GM23338 (cell line): Measurements from ENCODE around the gene SAMHD1. TPM values are rescaled to one million over a fixed set of nuclear protein-coding genes. Genes with fewer than 3 reads are reported as not detected.

Source experiments
- ATAC-seq: fragments of 200-7000 bp; cut with Tn5 transposase; 3 replicates; pipeline ENCODE4 v1.9.1; 2020
- DNase-seq: peaks from one replicate; pipeline ENCODE4 v3.0.0-alpha.2; 2015; ENCODE audit warnings: low spot score
- H2AFZ ChIP-seq: fragments of 200-600 bp; sonication (generic); 2 replicates; pipeline ENCODE4 v1.8.0; 2016; ENCODE audit warnings: antibody characterized with exemption, mild to moderate bottlenecking, moderate library complexity
- H3F3A ChIP-seq: fragments of 200-600 bp; sonication (generic); replicated peaks from 2 replicates; pipeline ENCODE4 v1.8.0; 2017; ENCODE audit warnings: antibody characterized with exemption, mixed run types, low read depth
- H3K27ac ChIP-seq: fragments of 200-600 bp; sonication (generic); 2 replicates; pipeline ENCODE4 v1.6.1; 2016; ENCODE audit warnings: low read depth
- H3K27me3 ChIP-seq: fragments of 200-600 bp; sonication (generic); 2 replicates; pipeline ENCODE4 v1.8.0; 2016; ENCODE audit warnings: mild to moderate bottlenecking, mixed run types, moderate library complexity; ENCODE audit not compliant: insufficient read depth
- H3K36me3 ChIP-seq: fragments of 200-600 bp; sonication (generic); 2 replicates; pipeline ENCODE4 v1.8.0; 2016; ENCODE audit warnings: mild to moderate bottlenecking; ENCODE audit not compliant: insufficient read depth
- H3K4me1 ChIP-seq: fragments of 200-600 bp; sonication (generic); 2 replicates; pipeline ENCODE4 v1.8.0; 2016; ENCODE audit warnings: mild to moderate bottlenecking, moderate library complexity; ENCODE audit not compliant: insufficient read depth
- H3K4me2 ChIP-seq: fragments of 200-600 bp; sonication (generic); 2 replicates; pipeline ENCODE4 v1.7.1; 2017; ENCODE audit warnings: mixed run types
- H3K4me3 ChIP-seq: fragments of 200-600 bp; sonication (generic); 2 replicates; pipeline ENCODE4 v1.6.1; 2016; ENCODE audit warnings: mixed run types
- H3K79me2 ChIP-seq: fragments of 200-600 bp; sonication (generic); replicated peaks from 2 replicates; pipeline ENCODE4 v1.8.0; 2017; ENCODE audit warnings: mild to moderate bottlenecking; ENCODE audit not compliant: insufficient read depth
- H3K9me2 ChIP-seq: fragments of 200-600 bp; sonication (generic); 2 replicates; pipeline ENCODE4 v1.8.0; 2017; ENCODE audit not compliant: insufficient read depth
- H4K20me1 ChIP-seq: fragments of 200-600 bp; sonication (generic); replicated peaks from 2 replicates; pipeline ENCODE4 v1.8.0; 2017; ENCODE audit warnings: mild to moderate bottlenecking; ENCODE audit not compliant: insufficient read depth
- H3K27ac Mint-ChIP-seq: 2 replicates; pipeline ENCODE4 v1.8.0; 2020; ENCODE audit warnings: inconsistent platforms, mild to moderate bottlenecking, moderate library complexity, mixed read lengths
- H3K27me3 Mint-ChIP-seq: 3 replicates; pipeline ENCODE4 v1.8.0; 2022; ENCODE audit warnings: low read depth, mild to moderate bottlenecking, moderate library complexity, mixed read lengths, inconsistent platforms; ENCODE audit not compliant: insufficient read depth, poor library complexity
- H3K36me3 Mint-ChIP-seq: 3 replicates; pipeline ENCODE4 v1.8.0; 2021; ENCODE audit warnings: low read depth, mild to moderate bottlenecking, inconsistent platforms, moderate library complexity, mixed read lengths
- H3K4me1 Mint-ChIP-seq: 3 replicates; pipeline ENCODE4 v1.8.0; 2020; ENCODE audit warnings: mild to moderate bottlenecking, inconsistent platforms, mixed read lengths
- H3K4me3 Mint-ChIP-seq: 3 replicates; pipeline ENCODE4 v1.8.0; 2021; ENCODE audit warnings: moderate library complexity, mild to moderate bottlenecking, inconsistent platforms, mixed read lengths
- H3K9me3 Mint-ChIP-seq: 3 replicates; pipeline ENCODE4 v1.8.0; 2020; ENCODE audit warnings: moderate library complexity, mild to moderate bottlenecking, inconsistent platforms, mixed read lengths
- CREB1 ChIP-seq: fragments of 250-450 bp; sonication (Bioruptor Pico); IDR thresholded peaks from 2 replicates; pipeline ENCODE4 v1.5.0; 2020; ENCODE audit warnings: low read depth, mild to moderate bottlenecking, moderate library complexity
- CTCF ChIP-seq, 2 experiments: fragments of 200-600 bp in 1 of 2; sonication (generic) in 1 of 2; conservative IDR thresholded peaks; 2 replicates each; pipeline versions ENCODE4 v1.5.1 to v1.6.1; 2016 to 2017; ENCODE audit warnings: antibody characterized with exemption in 2 of 2, low read depth in 2 of 2, mild to moderate bottlenecking in 2 of 2, moderate library complexity in 1 of 2
- ETS1 ChIP-seq: IDR thresholded peaks from 2 replicates; pipeline ENCODE4 v1.6.1; 2016; ENCODE audit warnings: antibody characterized with exemption
- EZH2 ChIP-seq: fragments of 200-600 bp; sonication (generic); IDR thresholded peaks from one replicate; pipeline ENCODE4 v1.8.0; 2017; ENCODE audit warnings: antibody characterized with exemption, mild to moderate bottlenecking, low read depth; ENCODE audit not compliant: unreplicated experiment
- EZH2phosphoT487 ChIP-seq: fragments of 200-600 bp; sonication (generic); IDR thresholded peaks from one replicate; pipeline ENCODE4 v1.8.1; 2018; ENCODE audit warnings: antibody characterized with exemption; ENCODE audit not compliant: unreplicated experiment
- JUNB ChIP-seq: IDR thresholded peaks from one replicate; pipeline ENCODE4 v1.6.1; 2016; ENCODE audit warnings: antibody characterized with exemption; ENCODE audit not compliant: unreplicated experiment
- NANOG ChIP-seq: IDR thresholded peaks from 2 replicates; pipeline ENCODE4 v1.6.1; 2016; ENCODE audit warnings: antibody characterized with exemption, borderline replicate concordance
- POLR2AphosphoS5 ChIP-seq: IDR thresholded peaks from 2 replicates; pipeline ENCODE4 v1.6.1; 2016; ENCODE audit warnings: antibody characterized with exemption, low read depth
- REST ChIP-seq: IDR thresholded peaks from one replicate; pipeline ENCODE4 v1.6.1; 2018; ENCODE audit warnings: antibody characterized with exemption; ENCODE audit not compliant: unreplicated experiment
- STAT1 ChIP-seq: IDR thresholded peaks from one replicate; pipeline ENCODE4 v1.6.1; 2016; ENCODE audit warnings: antibody characterized with exemption; ENCODE audit not compliant: unreplicated experiment
- ZNF114 ChIP-seq: fragments of 250-450 bp; sonication (Bioruptor Pico); IDR thresholded peaks from 2 replicates; pipeline ENCODE4 v1.5.0; 2020; ENCODE audit warnings: mild to moderate bottlenecking, moderate library complexity
- ZNF331 ChIP-seq: fragments of 250-450 bp; sonication (Bioruptor Pico); IDR thresholded peaks from 2 replicates; pipeline ENCODE4 v1.5.0; 2020; ENCODE audit warnings: low read depth, mild to moderate bottlenecking, moderate library complexity
- ZNF462 ChIP-seq: fragments of 250-450 bp; sonication (Bioruptor Pico); IDR thresholded peaks from 2 replicates; pipeline ENCODE4 v1.5.0; 2020; ENCODE audit warnings: mild to moderate bottlenecking, moderate library complexity
- polyA plus RNA-seq: library from polyadenylated mRNA; unstranded; fragments of >200 nt; fragmentation: Nextera tagmentation; extraction: Ambion mirVana; gene quantifications from 2 replicates; pipeline ENCODE4 v1.2.1, GENCODE V29; 2016
- total RNA-seq: library from RNA; depleted of rRNA; stranded (reverse); fragments of >200 nt; shearing (Covaris generic); gene quantifications from 2 replicates; pipeline ENCODE4 v1.2.3, GENCODE V29; 2014

The SAMHD1 gene
- total and polyA plus RNA-seq, 2 experiments from 2014 or later = 21.9 to 45.4 TPM

- peaks cover 7% of the 10 kb centered on the region for H3K27me3 Mint-ChIP-seq
Observed at GRCh38 chr20:36845288-36845971, 106.1 kb downstream of the SAMHD1 start.

More at GRCh38 chr20:36845288-36845971, 106.1 kb downstream of the SAMHD1 start:
- Histone ChIP-seq H3K9me2 (no peaks in the 10 kb centered on the region), H3K4me3 (no peak overlapping the region), H3K4me2 (no peak overlapping the region), H3K27ac (no peak overlapping the region; the same call in 1 of the 2 replicates), H3K4me1 (peaks cover 13% of the 10 kb centered on the region; the same call in 1 of the 2 replicates), H3K36me3 (no peaks in the 10 kb centered on the region), H4K20me1 (no peaks in the 10 kb centered on the region; the same call in 1 of the 2 replicates), H3F3A (peaks cover 4% of the 10 kb centered on the region; the same call in 1 of the 2 replicates), H3K79me2 (peaks cover 6% of the 10 kb centered on the region; the same call in 1 of the 2 replicates), H2AFZ (no peak overlapping the region), H3K27me3 (no peaks in the 10 kb centered on the region)
- ATAC-seq (peak; percentile 43), DNase-seq (no peak)
- no peak overlapping the region for H3K27ac Mint-ChIP-seq
- TF ChIP-seq REST (no peak), STAT1 (no peak), POLR2AphosphoS5 (no peak), ZNF331 (CRISPR knock-in tag) (no peak), ZNF462 (CRISPR knock-in tag) (no peak), ZNF114 (no peak), NANOG (no peak), CTCF (conservative IDR thresholded peaks at IDR 0.05; ENCODE audit: low read depth in 2 of 2) (no peak), ETS1 (no peak), EZH2 (no peak), JUNB (no peak), CREB1 (no peak), EZH2phosphoT487 (no peak)
- peaks cover 3% of the 10 kb centered on the region for H3K36me3 Mint-ChIP-seq
- no peak overlapping the region for H3K4me3 Mint-ChIP-seq
- peaks cover 24% of the 10 kb centered on the region for H3K4me1 Mint-ChIP-seq
- H3K9me3 Mint-ChIP-seq = no peaks in the 10 kb centered on the region; the same call in 2 of the 3 replicates
